IMR-90 (cell line): ENCODE data around the gene TMEM106A. TPM values are rescaled to one million over a fixed set of nuclear protein-coding genes. Genes with fewer than 3 reads are reported as not detected.
"Not testable (repeated sequence)": the region's sequence is repeated elsewhere in the genome, so short reads cannot be mapped to it uniquely, and the experiment has no call there.

Experiments used
- ATAC-seq: fragments of 200-7000 bp; cut with Tn5 transposase; 2 replicates; pipeline ENCODE4 v1.9.1; 2020; ENCODE audit warnings: low read depth, mild to moderate bottlenecking, moderate library complexity
- BruUV-seq: library from RNA; stranded (reverse); fragments of 400-500 nt; replicated peaks from 2 replicates; lab custom pipeline; 2021; lab: Mats Ljungman, UMichigan
- CTCF ChIA-PET: fragments of 300-600 bp; formaldehyde crosslinking; extraction: SDS; loops from one replicate; lab custom pipeline; 2021; ENCODE audit warnings: antibody characterized with exemption; lab: Yijun Ruan, JAX
- POLR2A ChIA-PET: fragments of 300-600 bp; sonication (Branson Sonifier 250); formaldehyde crosslinking; loops from one replicate; lab custom pipeline; 2022; ENCODE audit warnings: antibody characterized with exemption; ENCODE audit not compliant: unreplicated experiment; lab: Charles Lee
- DNase-seq: peaks from one replicate; pipeline ENCODE4 v3.0.0; 2013
- H2AFZ ChIP-seq: replicated peaks from 2 replicates; pipeline ENCODE3; 2013; ENCODE audit warnings: low read length, mild to moderate bottlenecking; ENCODE audit not compliant: poor library complexity
- H2AK5ac ChIP-seq: 2 replicates; pipeline ENCODE4 v1.6.1; 2013; ENCODE audit warnings: low read depth, low read length, inconsistent platforms
- H2AK9ac ChIP-seq: replicated peaks from 2 replicates; pipeline ENCODE3; 2013; ENCODE audit warnings: mild to moderate bottlenecking, low read depth, low read length, moderate library complexity; ENCODE audit not compliant: poor library complexity
- H2BK120ac ChIP-seq: 2 replicates; pipeline ENCODE4 v1.6.1; 2013; ENCODE audit warnings: low read depth, low read length, inconsistent platforms
- H2BK15ac ChIP-seq: 3 replicates; pipeline ENCODE4 v1.6.1; 2013; ENCODE audit warnings: low read depth, low read length, inconsistent platforms
- H2BK20ac ChIP-seq: 2 replicates; pipeline ENCODE4 v1.6.1; 2013; ENCODE audit warnings: low read depth, mild to moderate bottlenecking, inconsistent platforms, low read length, moderate library complexity
- H2BK5ac ChIP-seq: 2 replicates; pipeline ENCODE4 v1.6.1; 2013; ENCODE audit warnings: mild to moderate bottlenecking, low read depth, low read length, inconsistent platforms; ENCODE audit not compliant: poor library complexity, severe bottlenecking
- H3K14ac ChIP-seq: replicated peaks from 2 replicates; pipeline ENCODE4 v1.6.1; 2013; ENCODE audit warnings: low read depth, low read length, inconsistent platforms
- H3K18ac ChIP-seq: 2 replicates; pipeline ENCODE4 v1.6.1; 2013; ENCODE audit warnings: low read depth, low read length, control low read depth
- H3K23ac ChIP-seq: 2 replicates; pipeline ENCODE4 v1.6.1; 2013; ENCODE audit warnings: low read depth, low read length, inconsistent platforms
- H3K27ac ChIP-seq: 2 replicates; pipeline ENCODE4 v1.5.1; 2013; ENCODE audit warnings: mild to moderate bottlenecking, control low read depth, low read length; ENCODE audit not compliant: insufficient read depth
- H3K27me3 ChIP-seq: 2 replicates; pipeline ENCODE4 v1.6.1; 2013; ENCODE audit warnings: low read length; ENCODE audit not compliant: control insufficient read depth, insufficient read depth
- H3K36me3 ChIP-seq: 2 replicates; pipeline ENCODE4 v1.6.1; 2013; ENCODE audit warnings: low read length, mixed read lengths; ENCODE audit not compliant: control insufficient read depth, insufficient read depth
- H3K4ac ChIP-seq: 2 replicates; pipeline ENCODE4 v1.6.1; 2013; ENCODE audit warnings: low read depth, low read length, inconsistent platforms
- H3K4me1 ChIP-seq: 2 replicates; pipeline ENCODE4 v1.6.1; 2013; ENCODE audit warnings: low read length, mixed read lengths; ENCODE audit not compliant: control insufficient read depth, insufficient read depth
- H3K4me2 ChIP-seq: 2 replicates; pipeline ENCODE4 v1.6.1; 2013; ENCODE audit warnings: low read depth, mild to moderate bottlenecking, control low read depth, low read length, moderate library complexity
- H3K4me3 ChIP-seq: 2 replicates; pipeline ENCODE4 v1.5.1; 2013; ENCODE audit warnings: low read depth, mild to moderate bottlenecking, control low read depth, low read length, moderate library complexity; ENCODE audit not compliant: insufficient read depth
- H3K56ac ChIP-seq: 2 replicates; pipeline ENCODE4 v1.6.1; 2013; ENCODE audit warnings: low read length, inconsistent platforms; ENCODE audit not compliant: insufficient read depth; ENCODE audit errors: extremely low read depth
- H3K79me1 ChIP-seq, 2 experiments: 2 replicates each; pipeline ENCODE4 v1.6.1; 2013; ENCODE audit warnings: low read length in 2 of 2, inconsistent platforms in 1 of 2, low read depth in 1 of 2
- H3K9ac ChIP-seq: 2 replicates; pipeline ENCODE4 v1.6.1; 2013; ENCODE audit warnings: low read depth, low read length, control low read depth
- H3K9me1 ChIP-seq: 2 replicates; pipeline ENCODE4 v1.6.1; 2013; ENCODE audit warnings: low read length, inconsistent platforms; ENCODE audit not compliant: insufficient read depth
- H3K9me3 ChIP-seq: 2 replicates; pipeline ENCODE4 v1.6.1; 2013; ENCODE audit warnings: low read length; ENCODE audit not compliant: control insufficient read depth, insufficient read depth
- H4K20me1 ChIP-seq: 2 replicates; pipeline ENCODE4 v1.6.1; 2013; ENCODE audit warnings: low read length, inconsistent platforms; ENCODE audit not compliant: insufficient read depth
- H4K5ac ChIP-seq: 2 replicates; pipeline ENCODE4 v1.6.1; 2013; ENCODE audit warnings: mild to moderate bottlenecking, low read depth, low read length, control low read depth
- H4K8ac ChIP-seq, 2 experiments: 2 replicates each; pipeline ENCODE4 v1.6.1; 2013; ENCODE audit warnings: low read depth in 2 of 2, low read length in 2 of 2, control low read depth in 1 of 2, inconsistent platforms in 1 of 2
- H4K91ac ChIP-seq: 2 replicates; pipeline ENCODE4 v1.6.1; 2013; ENCODE audit warnings: low read depth, low read length, inconsistent platforms; ENCODE audit not compliant: insufficient read depth
- WGBS, 2 experiments: methylation state at CpG; one replicate each; pipeline versions ENCODE4 v1.1.5 to v1.1.7; 2013; ENCODE audit warnings: missing lambda C conversion rate in 2 of 2; ENCODE audit not compliant: insufficient read length in 1 of 2; ENCODE audit errors: extremely low coverage in 2 of 2; 5-methylcytosine and 5-hydroxymethylcytosine counted together
- dilution Hi-C: fragments of 300-500 bp; cut with HindIII; formaldehyde crosslinking; loops from one replicate; pipeline ENCODE4 v1.14.3; 2018; ENCODE audit warnings: low sequenced_read_pairs; ENCODE audit not compliant: unreplicated experiment
- in situ Hi-C: fragments of 300-500 bp; cut with MboI; formaldehyde crosslinking; loops from 3 replicates; pipeline ENCODE4 v1.14.3; 2019; ENCODE audit warnings: low sequenced_read_pairs, inconsistent platforms, mixed read lengths
- intact Hi-C: fragments of 100-400 bp; cut with micrococcal nuclease; formaldehyde crosslinking; loops from 2 replicates; pipeline ENCODE4 v1.10.0; 2022
- polyA plus RNA-seq, 3 experiments: library from polyadenylated mRNA; depleted of rRNA; stranded (reverse); fragments of >200 nt; gene quantifications; 2 replicates each; pipeline ENCODE4 v1.2.3, GENCODE V29; 2012; ENCODE audit warnings: low replicate concordance in 1 of 3
- total RNA-seq: library from RNA; depleted of rRNA; stranded (reverse); fragments of >200 nt; gene quantifications from 2 replicates; pipeline ENCODE4 v1.2.3, GENCODE V29; 2012

The TMEM106A gene
- total and polyA plus RNA-seq, 2 of the 4 experiments (the other 2 are of a cell fraction): 2.2 to 7.5 TPM

DNA sequence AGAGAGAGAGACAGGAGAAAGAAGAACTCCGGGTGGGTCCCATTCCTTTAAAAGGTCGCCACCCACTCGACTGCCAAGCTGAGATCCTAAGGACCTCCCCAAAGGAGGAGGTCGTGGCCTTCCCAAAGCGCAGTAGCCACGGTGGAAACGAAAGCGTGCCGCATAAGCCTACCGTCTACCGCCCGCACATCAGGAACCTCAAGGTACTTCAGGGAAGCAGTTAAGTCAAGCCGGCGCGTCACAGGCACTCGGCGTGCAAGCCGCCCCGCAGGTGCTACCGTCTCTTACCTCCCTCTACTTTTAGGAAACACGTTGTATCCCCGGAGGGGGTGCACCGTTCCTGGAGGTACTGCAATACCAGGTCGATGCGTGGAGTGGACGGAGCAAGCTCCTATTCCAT, 27.9 kb downstream of the TMEM106A start:
- BruUV-seq, CTCF ChIA-PET, ATAC-seq: not testable (repeated sequence)

DNA sequence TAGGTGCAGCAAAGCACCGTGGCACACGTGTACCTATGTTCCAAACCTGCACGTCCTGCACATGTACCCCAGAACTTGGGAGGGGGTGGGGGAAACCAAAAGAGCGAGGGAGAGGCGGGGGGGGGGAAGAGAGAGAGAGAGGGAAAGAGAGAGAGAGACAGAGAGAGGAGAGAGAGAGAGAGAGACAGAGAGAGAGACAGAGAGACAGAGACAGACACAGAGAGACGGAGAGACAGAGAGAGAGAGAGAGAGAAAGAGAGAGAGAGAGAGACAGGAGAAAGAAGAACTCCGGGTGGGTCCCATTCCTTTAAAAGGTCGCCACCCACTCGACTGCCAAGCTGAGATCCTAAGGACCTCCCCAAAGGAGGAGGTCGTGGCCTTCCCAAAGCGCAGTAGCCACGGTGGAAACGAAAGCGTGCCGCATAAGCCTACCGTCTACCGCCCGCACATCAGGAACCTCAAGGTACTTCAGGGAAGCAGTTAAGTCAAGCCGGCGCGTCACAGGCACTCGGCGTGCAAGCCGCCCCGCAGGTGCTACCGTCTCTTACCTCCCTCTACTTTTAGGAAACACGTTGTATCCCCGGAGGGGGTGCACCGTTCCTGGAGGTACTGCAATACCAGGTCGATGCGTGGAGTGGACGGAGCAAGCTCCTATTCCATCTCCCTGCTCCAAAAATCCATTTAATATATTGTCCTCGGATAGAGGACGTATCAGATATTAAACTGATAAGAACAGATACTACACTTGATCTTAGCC, 29.1 kb downstream of the TMEM106A start:
- WGBS, 2 experiments: no CpG with 5 or more reads among the region's 34 CpGs
- H3K9ac ChIP-seq, H4K5ac ChIP-seq, H3K56ac ChIP-seq, H3K36me3 ChIP-seq, H2BK5ac ChIP-seq, H3K23ac ChIP-seq, POLR2A ChIA-PET, H2BK20ac ChIP-seq, DNase-seq, H4K91ac ChIP-seq, H3K79me1 ChIP-seq, H3K27ac ChIP-seq, H2AK5ac ChIP-seq, CTCF ChIA-PET, dilution Hi-C loops, H3K9me3 ChIP-seq, H3K14ac ChIP-seq, in situ Hi-C loops, H3K4ac ChIP-seq, H4K8ac ChIP-seq, H3K4me1 ChIP-seq, H3K4me2 ChIP-seq, H3K18ac ChIP-seq, H2AFZ ChIP-seq, H4K20me1 ChIP-seq, BruUV-seq, H2AK9ac ChIP-seq, H2BK120ac ChIP-seq, H3K9me1 ChIP-seq, ATAC-seq, intact Hi-C loops, H2BK15ac ChIP-seq, H3K27me3 ChIP-seq, H3K4me3 ChIP-seq: not testable (repeated sequence)

More for the DNA sequence above, 27.9 kb downstream of the TMEM106A start:
- H3K18ac ChIP-seq, H2BK20ac ChIP-seq, H3K36me3 ChIP-seq, H3K9me1 ChIP-seq, H2AK9ac ChIP-seq, intact Hi-C loops, H3K9me3 ChIP-seq, H4K91ac ChIP-seq, H3K9ac ChIP-seq, POLR2A ChIA-PET, dilution Hi-C loops, H3K4ac ChIP-seq, H3K4me2 ChIP-seq, H4K20me1 ChIP-seq, H3K4me3 ChIP-seq, H2BK5ac ChIP-seq, H2BK120ac ChIP-seq, H3K14ac ChIP-seq, H3K56ac ChIP-seq, H2BK15ac ChIP-seq, in situ Hi-C loops, H3K4me1 ChIP-seq, H2AK5ac ChIP-seq, H4K8ac ChIP-seq, DNase-seq, H3K79me1 ChIP-seq, H3K27me3 ChIP-seq, H3K23ac ChIP-seq, H3K27ac ChIP-seq, H2AFZ ChIP-seq, H4K5ac ChIP-seq: not testable (repeated sequence)
- WGBS, 2 experiments: no CpG with 5 or more reads among the region's 26 CpGs
